Measurements from ENCODE around the gene CHMP5. TPM values are rescaled to one million over a fixed set of nuclear protein-coding genes. Genes with fewer than 3 reads are reported as not detected.

Gene CHMP5
- polyA plus RNA-seq, 1 of the 3 experiments (the other 2 are of a cell fraction) = 88.3 TPM

DNA sequence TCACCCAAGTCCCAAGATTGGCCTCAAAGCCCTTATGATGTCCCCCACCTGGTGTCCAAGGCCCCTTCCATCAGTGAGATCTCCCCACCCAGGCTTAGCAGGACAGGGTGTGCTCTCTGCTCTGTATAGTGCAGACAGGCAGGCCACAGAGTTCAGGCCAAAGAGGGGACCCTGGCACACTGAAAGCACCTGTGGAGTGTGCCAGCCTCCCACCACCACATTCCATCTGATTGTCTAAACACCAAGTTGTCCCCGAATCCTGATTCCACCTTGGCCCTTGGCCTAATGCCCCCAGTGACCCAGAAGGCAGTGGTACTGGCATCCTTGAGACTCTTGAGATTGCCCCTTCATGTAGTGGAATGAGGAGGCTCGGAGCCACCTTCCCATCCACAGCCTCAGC is 19.5 kb upstream of the CHMP5 start:
- Histone ChIP-seq H3K4me2 (no peak overlapping the region), H3F3A (replicated peaks; ENCODE audit: insufficient read depth) (no peaks in the 10 kb centered on the region), H3K4me1 (ENCODE audit: control insufficient read depth in 1 of 2, insufficient read depth in 2 of 2, low read depth in 1 of 2, low read length in 1 of 2) (peaks cover 0 to 4% of the 10 kb centered on the region in 2 experiments; a peak in 1 of 4 replicates), H3K9me3 (no peaks in the 10 kb centered on the region), H3K9me2 (no peaks in the 10 kb centered on the region), H3K27me3 (ENCODE audit: insufficient read depth) (no peaks in the 10 kb centered on the region), H3K27ac (ENCODE audit: low read depth in 2 of 2, low read length in 1 of 2) (no peak overlapping the region), H3K9ac (no peak overlapping the region), H3K79me2 (ENCODE audit: insufficient read depth) (no peaks in the 10 kb centered on the region), H3K4me3 (ENCODE audit: low read depth in 2 of 2, low read length in 1 of 2) (no peak overlapping the region), H4K20me1 (ENCODE audit: insufficient read depth) (no peaks in the 10 kb centered on the region), H3K36me3 (replicated peaks in 1 of 2; ENCODE audit: control insufficient read depth in 1 of 2, insufficient read depth in 2 of 2, low read length in 1 of 2) (no peaks in the 10 kb centered on the region), H2AFZ (ENCODE audit: low read depth) (no peak overlapping the region)
- DNase-seq = no peak
- WGBS (ENCODE audit: low lambda C conversion rate) = 100% methylated on average over 2 of the region's 2 CpGs
- CTCF ChIA-PET = interaction anchor here (0.9 kb wide), 1 partner anchor 20 kb away, joined by 3 read pairs; no protein-coding TSS in a partner anchor
- POLR2A ChIA-PET = no interaction called here
- TF ChIP-seq FOXM1 (IDR thresholded peaks at IDR 0.05; ENCODE audit: low read depth) = no peak
- TF ChIP-seq CHD2 (IDR thresholded peaks at IDR 0.05; ENCODE audit: low read length, partially characterized antibody) = no peak
- TF ChIP-seq, protein P1, sequence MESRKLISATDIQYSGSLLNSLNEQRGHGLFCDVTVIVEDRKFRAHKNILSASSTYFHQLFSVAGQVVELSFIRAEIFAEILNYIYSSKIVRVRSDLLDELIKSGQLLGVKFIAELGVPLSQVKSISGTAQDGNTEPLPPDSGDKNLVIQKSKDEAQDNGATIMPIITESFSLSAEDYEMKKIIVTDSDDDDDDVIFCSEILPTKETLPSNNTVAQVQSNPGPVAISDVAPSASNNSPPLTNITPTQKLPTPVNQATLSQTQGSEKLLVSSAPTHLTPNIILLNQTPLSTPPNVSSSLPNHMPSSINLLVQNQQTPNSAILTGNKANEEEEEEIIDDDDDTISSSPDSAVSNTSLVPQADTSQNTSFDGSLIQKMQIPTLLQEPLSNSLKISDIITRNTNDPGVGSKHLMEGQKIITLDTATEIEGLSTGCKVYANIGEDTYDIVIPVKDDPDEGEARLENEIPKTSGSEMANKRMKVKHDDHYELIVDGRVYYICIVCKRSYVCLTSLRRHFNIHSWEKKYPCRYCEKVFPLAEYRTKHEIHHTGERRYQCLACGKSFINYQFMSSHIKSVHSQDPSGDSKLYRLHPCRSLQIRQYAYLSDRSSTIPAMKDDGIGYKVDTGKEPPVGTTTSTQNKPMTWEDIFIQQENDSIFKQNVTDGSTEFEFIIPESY (IDR thresholded peaks at IDR 0.05; ENCODE audit: borderline replicate concordance, low read depth) = no peak
- TF ChIP-seq TCF12 (IDR thresholded peaks at IDR 0.05) = no peak
- no peak for TF ChIP-seq MEF2A (IDR thresholded peaks at IDR 0.05; ENCODE audit: borderline replicate concordance, low read depth)
- TF ChIP-seq, protein P2, sequence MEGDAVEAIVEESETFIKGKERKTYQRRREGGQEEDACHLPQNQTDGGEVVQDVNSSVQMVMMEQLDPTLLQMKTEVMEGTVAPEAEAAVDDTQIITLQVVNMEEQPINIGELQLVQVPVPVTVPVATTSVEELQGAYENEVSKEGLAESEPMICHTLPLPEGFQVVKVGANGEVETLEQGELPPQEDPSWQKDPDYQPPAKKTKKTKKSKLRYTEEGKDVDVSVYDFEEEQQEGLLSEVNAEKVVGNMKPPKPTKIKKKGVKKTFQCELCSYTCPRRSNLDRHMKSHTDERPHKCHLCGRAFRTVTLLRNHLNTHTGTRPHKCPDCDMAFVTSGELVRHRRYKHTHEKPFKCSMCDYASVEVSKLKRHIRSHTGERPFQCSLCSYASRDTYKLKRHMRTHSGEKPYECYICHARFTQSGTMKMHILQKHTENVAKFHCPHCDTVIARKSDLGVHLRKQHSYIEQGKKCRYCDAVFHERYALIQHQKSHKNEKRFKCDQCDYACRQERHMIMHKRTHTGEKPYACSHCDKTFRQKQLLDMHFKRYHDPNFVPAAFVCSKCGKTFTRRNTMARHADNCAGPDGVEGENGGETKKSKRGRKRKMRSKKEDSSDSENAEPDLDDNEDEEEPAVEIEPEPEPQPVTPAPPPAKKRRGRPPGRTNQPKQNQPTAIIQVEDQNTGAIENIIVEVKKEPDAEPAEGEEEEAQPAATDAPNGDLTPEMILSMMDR (IDR thresholded peaks at IDR 0.05) = no peak
- no peak for TF ChIP-seq EP300 (IDR thresholded peaks at IDR 0.05; ENCODE audit: borderline replicate concordance in 1 of 2, low read depth in 1 of 2, low read length in 1 of 2)
- TF ChIP-seq RXRA (IDR thresholded peaks at IDR 0.05; ENCODE audit: borderline replicate concordance, low read depth) = no peak
- TF ChIP-seq FOXJ3 (CRISPR knock-in tag; IDR thresholded peaks at IDR 0.05) = no peak
- no peak for TF ChIP-seq RCOR1 (IDR thresholded peaks at IDR 0.05; ENCODE audit: low read length)
- TF ChIP-seq YY1 (IDR thresholded peaks at IDR 0.05; ENCODE audit: low read depth) = no peak
- TF ChIP-seq, protein P3, sequence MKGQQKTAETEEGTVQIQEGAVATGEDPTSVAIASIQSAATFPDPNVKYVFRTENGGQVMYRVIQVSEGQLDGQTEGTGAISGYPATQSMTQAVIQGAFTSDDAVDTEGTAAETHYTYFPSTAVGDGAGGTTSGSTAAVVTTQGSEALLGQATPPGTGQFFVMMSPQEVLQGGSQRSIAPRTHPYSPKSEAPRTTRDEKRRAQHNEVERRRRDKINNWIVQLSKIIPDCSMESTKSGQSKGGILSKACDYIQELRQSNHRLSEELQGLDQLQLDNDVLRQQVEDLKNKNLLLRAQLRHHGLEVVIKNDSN (IDR thresholded peaks at IDR 0.05; ENCODE audit: borderline replicate concordance, low read depth) = no peak
- TF ChIP-seq GABPA (IDR thresholded peaks at IDR 0.05; ENCODE audit: low read depth) = no peak
- no peak for TF ChIP-seq RFX5 (IDR thresholded peaks at IDR 0.05; ENCODE audit: low read length)
- no peak for TF ChIP-seq TEAD4 (IDR thresholded peaks at IDR 0.05; ENCODE audit: borderline replicate concordance, insufficient read depth)
- TF ChIP-seq MXI1 (IDR thresholded peaks at IDR 0.05; ENCODE audit: low read depth, low read length) = no peak
- no peak for TF ChIP-seq SMC3 (IDR thresholded peaks at IDR 0.05; ENCODE audit: low read depth, low read length)
- TF ChIP-seq JUND (IDR thresholded peaks at IDR 0.05) = no peak

All from SK-N-SH (cell line).